HFF-Myc (cell line): ENCODE measurements around the gene NPB.

Source experiments
- DNase-seq: peaks from one replicate; pipeline ENCODE4 v3.0.0-alpha.2; 2011; ENCODE audit warnings: low read depth; ENCODE audit errors: extremely low read depth
- H3K4me3 ChIP-seq: replicated peaks from 2 replicates; pipeline ENCODE4 v1.5.1; 2011; ENCODE audit warnings: low read depth, mild to moderate bottlenecking, control low read depth, low read length
- TF ChIP-seq, protein P1 (sequence below): IDR thresholded peaks from 2 replicates; pipeline ENCODE4 v1.5.1; 2012; ENCODE audit warnings: mild to moderate bottlenecking, low read depth, low read length, control low read depth; ENCODE audit errors: missing control alignments

The NPB gene

DNA sequence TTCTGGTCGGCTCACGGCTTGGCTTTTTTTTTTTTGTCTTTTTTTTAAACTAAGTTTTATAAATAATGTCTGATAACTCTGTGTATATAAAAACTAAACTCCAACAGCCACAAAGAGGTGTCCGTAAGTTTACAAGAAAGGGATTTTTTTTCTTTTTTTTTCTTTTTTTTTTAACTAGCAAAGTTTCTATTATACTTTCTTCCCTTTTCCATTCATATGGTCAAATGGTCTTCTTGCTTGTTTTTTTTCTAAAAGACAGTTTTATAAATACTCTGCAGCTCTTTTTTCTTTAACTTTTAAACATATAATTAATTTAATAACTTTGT, 19.5 kb downstream of the NPB start:
- TF ChIP-seq, protein P1, sequence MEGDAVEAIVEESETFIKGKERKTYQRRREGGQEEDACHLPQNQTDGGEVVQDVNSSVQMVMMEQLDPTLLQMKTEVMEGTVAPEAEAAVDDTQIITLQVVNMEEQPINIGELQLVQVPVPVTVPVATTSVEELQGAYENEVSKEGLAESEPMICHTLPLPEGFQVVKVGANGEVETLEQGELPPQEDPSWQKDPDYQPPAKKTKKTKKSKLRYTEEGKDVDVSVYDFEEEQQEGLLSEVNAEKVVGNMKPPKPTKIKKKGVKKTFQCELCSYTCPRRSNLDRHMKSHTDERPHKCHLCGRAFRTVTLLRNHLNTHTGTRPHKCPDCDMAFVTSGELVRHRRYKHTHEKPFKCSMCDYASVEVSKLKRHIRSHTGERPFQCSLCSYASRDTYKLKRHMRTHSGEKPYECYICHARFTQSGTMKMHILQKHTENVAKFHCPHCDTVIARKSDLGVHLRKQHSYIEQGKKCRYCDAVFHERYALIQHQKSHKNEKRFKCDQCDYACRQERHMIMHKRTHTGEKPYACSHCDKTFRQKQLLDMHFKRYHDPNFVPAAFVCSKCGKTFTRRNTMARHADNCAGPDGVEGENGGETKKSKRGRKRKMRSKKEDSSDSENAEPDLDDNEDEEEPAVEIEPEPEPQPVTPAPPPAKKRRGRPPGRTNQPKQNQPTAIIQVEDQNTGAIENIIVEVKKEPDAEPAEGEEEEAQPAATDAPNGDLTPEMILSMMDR, result no peak
- H3K4me3 ChIP-seq, result no peak overlapping the region
- DNase-seq, result no peak

DNA sequence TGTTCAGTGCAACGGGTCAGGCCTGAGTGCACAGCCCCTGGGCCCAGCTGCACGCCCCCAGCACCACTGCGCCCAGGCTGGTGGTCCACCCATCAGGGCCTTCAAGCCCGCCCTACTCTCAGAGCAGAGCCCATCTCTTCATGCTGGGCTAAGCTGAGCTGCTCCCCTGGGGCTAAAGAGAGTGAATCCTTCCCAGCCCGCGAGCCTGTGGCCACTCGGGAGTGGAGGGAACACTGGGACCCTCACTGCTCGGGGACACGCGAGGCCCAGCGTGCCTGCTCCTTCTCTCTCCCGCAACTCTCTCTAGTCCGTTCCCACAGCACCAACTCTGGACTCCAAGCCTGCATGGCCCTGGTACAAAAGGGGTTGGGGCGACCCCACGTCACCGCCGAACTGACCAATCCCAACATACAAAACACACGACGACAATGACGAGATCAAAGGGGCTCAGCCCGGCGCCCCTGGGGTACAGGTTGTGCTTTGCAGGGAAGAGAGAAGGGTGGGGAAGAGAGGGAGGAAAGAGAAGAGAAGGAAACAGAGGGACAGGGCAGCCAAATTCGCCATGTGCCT, 20.0 kb downstream of the NPB start:
- no peak overlapping the region for H3K4me3 ChIP-seq

DNA sequence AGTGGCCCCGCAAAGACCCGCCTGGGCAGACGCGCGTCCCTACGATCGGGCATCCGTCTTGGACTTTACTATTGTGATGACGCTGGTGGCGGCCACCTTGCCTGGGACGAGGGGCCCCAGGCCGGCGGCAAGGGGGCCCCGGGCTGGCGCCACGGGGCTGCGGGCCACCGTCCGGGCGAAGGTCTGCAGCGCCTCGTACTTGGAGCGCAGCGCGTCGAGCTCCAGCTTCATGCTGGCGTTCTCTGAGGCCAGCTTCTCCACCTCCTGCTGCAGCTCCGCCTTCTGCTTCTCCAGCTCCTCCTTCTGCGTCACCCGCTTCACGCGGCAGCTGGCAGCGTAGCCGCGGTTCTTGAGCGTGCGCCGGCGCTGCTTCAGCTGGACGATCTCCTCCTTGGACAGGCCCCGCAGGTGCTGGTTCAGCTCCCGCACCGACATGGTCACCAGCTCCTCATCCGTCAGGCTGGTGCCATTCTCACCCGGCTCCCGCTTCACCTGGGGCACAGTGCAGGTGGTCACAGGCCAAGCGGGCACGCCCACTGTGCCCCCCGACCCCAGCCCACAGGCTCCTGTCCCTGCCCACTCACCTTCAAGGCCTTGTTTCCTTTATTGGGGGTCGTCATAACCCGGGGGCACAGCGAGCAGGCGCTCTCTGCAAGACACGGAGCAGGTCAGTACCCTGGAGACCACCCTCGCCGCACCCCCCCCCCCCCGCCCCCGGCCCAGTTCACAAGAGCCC, 20.7 kb downstream of the NPB start:
- DNase-seq, result no peak
- TF ChIP-seq, protein P1, result no peak
- no peak overlapping the region; the same call in 1 of the 2 replicates for H3K4me3 ChIP-seq

More for the DNA sequence above, 20.0 kb downstream of the NPB start:
- TF ChIP-seq, protein P1, result no peak
- DNase-seq, result no peak

DNA sequence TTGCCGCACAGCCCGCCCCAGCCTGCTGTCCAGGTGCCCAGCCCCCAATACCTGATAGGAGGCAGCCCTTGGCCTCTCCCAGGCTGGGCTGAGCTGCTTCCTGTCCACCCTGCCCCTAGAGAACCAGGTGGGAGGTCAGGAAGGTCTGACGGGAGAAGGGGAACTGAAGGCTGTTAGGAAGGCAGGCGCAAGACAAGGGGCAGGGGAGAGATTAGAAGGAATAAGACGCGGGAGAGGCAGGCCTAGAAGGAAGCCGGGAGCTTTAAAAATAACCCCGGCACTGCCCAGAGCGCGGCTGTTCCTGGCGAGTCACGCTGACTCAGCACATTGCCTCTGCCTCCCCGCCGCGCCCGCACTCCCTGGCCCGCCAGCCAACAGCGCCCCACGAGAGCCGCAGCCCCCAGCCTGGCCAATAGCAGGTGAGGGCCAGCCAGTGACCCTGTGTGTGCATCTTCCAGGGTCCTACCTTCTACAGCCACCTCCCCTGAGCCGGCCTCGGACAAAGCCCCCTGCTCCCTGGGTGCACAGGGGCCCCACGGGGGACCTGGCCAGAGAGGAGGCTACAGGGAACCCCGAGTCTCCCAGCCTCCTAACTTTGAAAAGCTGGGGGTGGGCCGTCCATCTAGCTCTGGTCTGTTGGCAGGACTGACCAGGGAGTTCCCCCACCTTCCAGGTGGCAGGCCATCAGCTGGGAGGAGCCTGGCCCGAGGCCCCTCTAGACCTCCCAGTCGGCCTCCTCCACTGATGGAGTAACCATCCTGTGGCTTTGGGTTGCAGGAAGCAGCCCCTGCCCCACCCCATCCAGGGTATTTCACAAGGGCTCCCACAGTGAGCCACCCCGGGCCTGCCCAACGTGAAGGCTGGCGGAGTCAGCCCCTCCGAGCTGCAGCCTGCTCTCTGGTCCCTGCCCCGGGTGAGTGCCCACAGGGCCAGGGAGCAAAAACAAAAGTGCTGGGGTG, 21.5 kb downstream of the NPB start:
- peak overlapping the region; percentile 33 for H3K4me3 ChIP-seq
- DNase-seq, result no peak
- TF ChIP-seq, protein P1, result no peak

DNA sequence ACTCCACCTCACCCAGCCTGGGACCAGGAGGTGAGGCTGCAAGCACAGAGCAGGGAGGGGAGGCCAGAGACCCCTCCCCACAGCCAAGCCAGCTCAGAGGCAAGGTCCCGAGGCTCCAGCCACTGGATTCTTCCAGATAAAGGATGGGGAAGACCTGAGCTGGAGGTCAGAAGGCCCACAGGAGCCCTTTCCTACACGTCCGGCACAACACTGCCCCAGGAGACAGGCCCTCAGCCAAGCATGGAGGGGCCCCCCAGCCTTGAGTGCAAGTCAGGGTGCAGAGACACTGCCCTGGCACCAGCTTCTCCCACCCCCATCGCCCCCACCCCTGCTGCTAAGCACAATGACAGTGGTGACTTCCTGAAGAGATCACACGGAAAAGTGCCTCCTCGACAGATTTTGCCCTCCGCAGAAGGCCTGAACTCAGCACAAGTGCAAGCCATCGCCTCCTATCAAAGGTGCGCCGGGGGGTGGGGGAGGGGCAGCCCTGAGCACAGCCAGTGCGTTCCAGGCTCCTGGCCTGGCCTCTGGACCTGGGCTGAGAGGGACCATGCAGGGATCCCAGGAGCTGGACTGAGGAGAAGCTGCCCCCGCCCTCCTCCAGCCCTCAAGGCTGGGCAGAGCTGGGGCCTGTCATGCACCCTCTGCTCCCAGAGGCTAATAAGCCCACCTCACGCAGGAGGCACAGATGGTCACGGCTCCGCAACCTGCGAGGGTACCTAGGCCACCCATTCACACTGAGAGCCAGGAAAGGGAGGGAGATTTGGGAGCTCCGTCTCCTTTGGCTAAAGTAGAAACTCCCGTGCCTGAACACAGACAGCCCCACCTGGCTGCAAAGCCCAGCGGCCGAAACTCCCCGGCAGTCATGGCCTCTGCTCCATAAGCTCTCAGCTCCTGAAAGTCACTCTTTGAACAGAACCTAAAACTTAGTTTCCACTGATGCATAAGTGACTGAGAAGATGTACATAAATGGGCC, 22.8 kb downstream of the NPB start:
- TF ChIP-seq, protein P1, result no peak
- H3K4me3 ChIP-seq, result no peak overlapping the region
- DNase-seq, result no peak
